Glomerular endothelial cell (primary cell): ENCODE measurements around the gene KRTAP3-1. TPM values are rescaled to one million over a fixed set of nuclear protein-coding genes. Genes with fewer than 3 reads are reported as not detected.
"Not testable (repeated sequence)": the region's sequence is repeated elsewhere in the genome, so short reads cannot be mapped to it uniquely, and the experiment has no call there.

Experiments
- DNase-seq: peaks from one replicate; pipeline ENCODE4 v3.0.0-alpha.2; 2011; ENCODE audit warnings: low read depth, low spot score; ENCODE audit errors: extremely low read depth
- total RNA-seq: library from RNA; depleted of rRNA; stranded (reverse); fragments of >200 nt; gene quantifications from 2 replicates; pipeline ENCODE4 v1.2.3, GENCODE V29; 2015

KRTAP3-1 gene
- total RNA-seq, result not detected in 2 replicates

DNA sequence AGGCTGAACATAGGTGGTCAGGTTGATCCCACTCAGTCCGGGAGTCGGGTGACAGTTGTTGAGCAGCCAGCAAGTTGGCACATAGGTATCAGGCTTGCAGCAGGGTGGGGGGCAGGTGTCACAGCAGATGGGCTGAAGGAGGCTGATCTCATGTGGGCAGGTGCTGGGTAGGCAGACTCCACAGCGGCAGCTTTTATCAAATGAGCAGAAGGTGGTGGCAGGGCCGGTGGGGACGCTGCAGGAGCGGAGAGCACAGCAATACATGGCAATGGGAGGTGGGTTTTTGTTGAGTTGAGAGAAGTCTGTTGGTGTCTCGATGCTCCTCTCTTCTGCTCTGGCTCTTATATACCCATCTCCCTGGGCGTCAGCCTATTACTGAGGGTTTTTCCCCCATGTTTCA, at the start of gene KRTAP3-1:
KRTAP3-1 (minus strand) TSS at position 318 of the 400 bp plus-strand sequence; CDS start at position 264, 54 bp downstream.
- no peak for DNase-seq

DNA sequence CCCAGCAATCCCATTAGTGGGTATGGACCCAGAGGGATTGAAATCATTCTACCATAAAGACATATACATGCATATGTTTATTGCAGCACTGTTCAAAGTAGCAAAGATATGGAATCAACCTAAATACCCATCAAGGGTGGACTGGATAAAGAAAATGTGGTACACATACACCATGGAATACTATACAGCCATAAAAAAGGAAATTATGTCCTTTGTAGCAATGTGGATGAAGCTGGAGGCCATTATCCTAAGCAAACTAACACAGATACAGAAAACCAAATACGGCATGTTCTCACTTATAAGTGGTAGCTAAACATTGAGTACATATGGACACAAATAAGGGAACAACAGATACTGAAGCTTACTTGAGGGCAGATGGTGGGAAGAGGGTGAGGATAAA, 48.6 kb upstream of the KRTAP3-1 start:
- DNase-seq, result no peak

DNA sequence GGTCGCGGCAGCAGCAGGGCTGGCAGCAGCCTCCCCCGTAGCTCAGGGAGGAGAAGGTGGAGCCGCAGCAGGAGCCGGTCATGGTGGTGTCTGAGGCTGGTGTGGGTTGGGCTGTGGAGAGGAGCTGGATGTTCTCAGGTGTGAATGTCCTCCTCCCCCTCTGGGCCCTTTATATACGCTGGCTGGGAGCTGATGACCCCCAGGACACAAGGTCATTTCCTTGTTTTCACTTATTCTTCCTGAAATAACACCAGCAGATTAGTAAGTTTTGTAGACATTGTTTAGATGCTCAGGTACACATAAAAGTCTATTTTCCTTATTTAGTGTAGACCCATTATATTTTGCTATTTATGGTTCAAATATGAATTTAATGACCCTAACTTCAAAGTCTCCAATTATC, 46.2 kb upstream of the KRTAP3-1 start, which contains the start of gene KRTAP2-2:
KRTAP2-2 (minus strand) TSS at position 101 of the 400 bp plus-strand sequence; CDS start at position 82, 19 bp downstream.
- not testable (repeated sequence) for DNase-seq

DNA sequence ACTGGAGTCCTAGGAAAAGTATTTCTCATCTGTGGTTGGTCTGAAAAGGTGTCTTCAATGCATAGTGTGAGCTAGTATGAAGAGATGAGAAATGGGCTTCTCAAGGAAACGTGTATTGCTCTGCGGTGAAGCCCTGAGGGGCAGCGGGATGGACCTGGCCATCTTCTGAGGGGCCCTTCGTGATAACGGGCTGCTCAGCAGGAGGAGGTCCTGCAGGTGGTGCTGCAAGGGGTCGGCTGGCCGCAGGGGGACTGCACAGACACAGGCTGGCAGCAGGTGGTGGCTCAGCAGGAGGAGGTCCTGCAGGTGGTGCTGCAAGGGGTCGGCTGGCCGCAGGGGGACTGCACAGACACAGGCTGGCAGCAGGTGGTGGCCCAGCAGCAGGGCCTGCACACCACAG, 45.6 kb upstream of the KRTAP3-1 start:
- not testable (repeated sequence) for DNase-seq

DNA sequence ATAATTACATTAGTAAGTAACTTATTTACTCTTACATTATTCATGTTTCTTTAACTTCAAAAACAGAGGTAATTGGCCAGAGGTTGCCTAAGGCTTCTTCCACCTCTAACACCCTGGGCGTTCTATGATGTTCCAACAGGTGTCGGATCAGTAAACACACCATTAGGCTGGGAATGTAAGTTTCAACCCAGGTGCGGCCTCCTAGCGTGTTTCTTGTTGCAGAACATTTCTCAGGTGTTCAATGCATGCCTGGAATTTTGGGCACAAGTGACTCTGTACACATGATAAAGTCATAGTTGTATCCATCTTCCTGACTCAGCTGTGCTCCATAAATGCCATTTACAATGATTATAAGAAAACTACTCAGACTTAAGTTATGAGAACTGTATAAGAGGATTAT, 45.1 kb upstream of the KRTAP3-1 start:
- DNase-seq, result no peak

DNA sequence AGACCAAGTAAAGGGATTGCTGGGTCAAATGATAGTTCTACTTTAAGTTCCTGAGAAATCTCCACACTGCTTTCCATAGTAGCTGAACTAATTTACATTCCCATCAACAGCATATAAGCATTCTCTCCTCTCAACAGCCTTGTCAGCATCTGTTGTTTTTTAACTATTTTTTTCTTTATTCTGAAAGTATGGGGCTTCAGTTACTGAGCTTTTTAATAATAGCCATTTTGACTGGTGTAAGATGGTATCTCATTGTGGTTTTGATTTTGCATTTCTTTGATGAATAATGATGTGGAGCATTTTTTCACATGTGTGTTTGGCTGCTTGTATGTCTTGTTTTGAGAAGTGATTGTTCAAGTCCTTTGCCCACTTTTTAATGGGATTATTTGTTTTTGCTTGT, 43.6 kb upstream of the KRTAP3-1 start:
- DNase-seq, result no peak

DNA sequence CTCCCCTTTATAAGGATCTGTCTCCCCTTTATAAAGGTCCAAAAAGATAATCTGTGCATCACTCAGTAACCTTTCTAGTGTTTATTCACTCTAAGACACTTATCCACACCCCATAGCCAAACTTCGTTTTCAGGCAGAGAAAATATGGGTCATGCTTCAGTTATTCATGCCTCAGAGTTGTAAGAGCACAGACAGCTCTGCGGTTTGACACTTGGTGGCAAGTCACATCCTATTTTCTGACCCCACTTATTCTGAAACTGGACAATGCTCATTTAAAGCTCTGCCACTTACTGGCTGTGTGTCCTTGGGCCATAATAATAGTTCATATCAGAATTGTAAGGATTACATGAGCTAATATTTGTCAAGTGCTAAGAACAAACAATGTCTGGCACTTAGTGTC, 40.2 kb upstream of the KRTAP3-1 start:
- DNase-seq, result no peak

DNA sequence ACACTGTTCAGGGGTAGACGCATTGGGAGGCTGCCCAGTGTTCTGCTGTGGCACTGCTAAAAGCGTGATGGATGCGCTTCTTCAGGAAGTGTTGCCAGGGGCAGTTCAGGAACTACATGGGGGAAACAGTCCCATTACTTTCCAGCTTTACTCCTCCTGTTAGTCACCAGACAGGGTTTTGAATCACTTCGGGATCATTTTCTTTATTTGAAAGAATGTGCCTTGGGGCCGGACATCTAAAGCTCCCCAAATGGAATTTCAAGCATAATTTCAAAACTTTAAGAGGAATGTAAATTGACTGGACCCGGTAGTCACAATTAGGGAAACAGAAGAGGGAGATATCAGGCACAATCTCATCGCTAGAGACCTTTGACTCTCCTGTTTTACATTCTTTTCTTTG, 39.5 kb upstream of the KRTAP3-1 start:
- DNase-seq, result no peak

DNA sequence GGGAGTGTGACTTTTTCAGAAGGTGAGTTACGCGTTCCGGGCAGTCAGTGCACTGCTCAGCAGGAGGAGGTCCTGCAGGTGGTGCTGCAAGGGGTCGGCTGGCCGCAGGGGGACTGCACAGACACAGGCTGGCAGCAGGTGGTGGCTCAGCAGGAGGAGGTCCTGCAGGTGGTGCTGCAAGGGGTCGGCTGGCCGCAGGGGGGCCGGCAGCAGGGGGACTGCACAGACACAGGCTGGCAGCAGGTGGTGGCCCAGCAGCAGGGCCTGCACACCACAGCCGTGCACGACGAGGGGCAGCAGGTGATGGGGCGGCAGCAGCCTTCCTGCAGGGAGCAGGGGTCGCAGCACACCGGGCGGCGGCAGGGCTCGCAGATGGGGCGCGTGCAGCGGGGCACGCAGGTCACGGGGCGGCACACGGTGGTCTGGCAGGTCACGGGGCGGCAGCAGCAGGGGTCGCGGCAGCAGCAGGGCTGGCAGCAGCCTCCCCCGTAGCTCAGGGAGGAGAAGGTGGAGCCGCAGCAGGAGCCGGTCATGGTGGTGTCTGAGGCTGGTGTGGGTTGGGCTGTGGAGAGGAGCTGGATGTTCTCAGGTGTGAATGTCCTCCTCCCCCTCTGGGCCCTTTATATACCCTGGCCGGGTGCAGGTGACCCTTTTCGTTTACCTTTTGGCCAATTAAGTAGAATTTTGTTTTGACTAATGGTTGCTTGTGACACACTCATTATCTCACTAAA, 38.0 kb upstream of the KRTAP3-1 start, which contains the start of gene KRTAP2-1:
KRTAP2-1 (minus strand) TSS at position 582 of the 731 bp plus-strand sequence; CDS start at position 533, 49 bp downstream.
- DNase-seq, result not testable (repeated sequence)

DNA sequence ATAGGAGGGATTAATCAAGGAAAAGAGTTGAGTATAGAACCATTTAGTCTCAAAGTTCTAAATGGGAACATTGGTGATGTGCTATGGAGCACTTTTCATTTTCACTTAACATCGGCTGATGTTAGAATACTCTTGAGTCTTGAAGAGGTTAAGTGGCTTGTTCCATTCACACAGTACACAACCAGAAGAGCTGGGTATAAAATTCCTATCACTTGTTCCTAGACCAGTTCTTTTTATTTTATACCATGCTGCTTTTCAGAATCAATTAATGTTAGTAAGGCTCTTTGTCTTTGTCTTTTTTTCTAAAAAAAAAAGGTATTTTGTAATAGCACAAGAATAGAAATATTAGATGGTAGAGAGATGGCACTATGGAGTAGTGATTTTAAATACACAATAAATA, 34.0 kb upstream of the KRTAP3-1 start:
- DNase-seq, result no peak

DNA sequence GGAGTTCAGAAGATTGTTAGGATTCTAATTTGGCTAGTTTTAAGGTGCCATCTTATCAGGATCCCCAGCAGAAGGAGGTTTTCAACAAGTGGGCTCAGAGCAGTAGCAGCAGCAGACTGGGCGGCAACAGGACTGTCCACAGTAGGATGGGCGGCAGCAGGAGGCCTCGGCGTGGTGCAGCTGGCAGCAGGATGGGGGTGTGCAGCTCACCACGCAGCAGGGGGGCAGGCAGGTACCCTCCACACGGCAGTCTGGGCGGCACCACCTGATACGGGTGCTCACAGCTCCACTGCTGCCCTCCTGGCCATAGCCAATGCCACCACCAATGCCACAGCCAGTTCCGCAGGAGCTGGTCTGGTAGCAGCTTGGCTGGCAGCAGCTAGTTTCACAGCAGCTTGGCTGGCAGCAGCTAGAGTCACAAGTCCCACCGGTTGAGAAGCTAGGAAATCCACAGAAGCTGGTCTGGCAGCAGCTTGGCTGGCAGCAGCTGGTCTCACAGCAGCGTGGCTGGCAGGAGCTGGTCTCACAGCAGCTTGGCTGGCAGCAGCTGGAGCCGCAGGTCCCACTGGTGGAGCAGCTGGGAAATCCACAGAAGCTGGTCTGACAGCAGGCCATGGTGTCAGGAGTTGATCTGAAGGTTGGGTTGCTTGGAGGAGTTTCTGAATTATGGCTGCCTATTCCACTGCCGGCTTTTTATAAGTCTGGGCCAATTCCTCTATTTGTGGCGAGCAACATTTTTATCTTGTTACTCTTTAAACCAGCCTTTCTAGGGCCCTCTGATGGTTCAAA, 32.0 kb upstream of the KRTAP3-1 start, which contains the start of gene KRTAP1-1:
KRTAP1-1 (minus strand) TSS at position 668 of the 789 bp plus-strand sequence; CDS start at position 615, 53 bp downstream.
- DNase-seq, result not testable (repeated sequence)

DNA sequence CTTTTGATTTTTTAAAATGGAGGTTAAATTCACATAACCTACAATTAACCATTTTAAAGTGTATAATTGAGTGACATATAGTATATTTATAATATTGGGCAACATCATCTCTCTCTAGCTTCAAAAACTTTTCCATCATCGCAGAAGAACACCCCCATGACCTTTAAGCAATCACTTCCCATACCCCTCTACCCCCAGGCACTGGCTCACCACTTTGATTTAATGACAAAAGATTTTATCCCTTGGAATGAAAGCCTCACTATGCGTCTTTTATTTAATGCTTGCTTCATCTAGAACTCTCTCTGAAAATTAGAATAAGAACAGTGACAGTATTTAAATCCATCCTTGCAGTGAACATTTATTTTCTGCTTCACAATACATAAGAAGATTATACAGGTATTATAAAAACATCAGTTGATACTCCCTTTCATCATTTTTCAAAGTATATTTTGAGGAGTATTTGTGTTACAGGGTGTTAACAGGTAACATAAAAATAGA, 29.0 kb upstream of the KRTAP3-1 start:
- no peak for DNase-seq

DNA sequence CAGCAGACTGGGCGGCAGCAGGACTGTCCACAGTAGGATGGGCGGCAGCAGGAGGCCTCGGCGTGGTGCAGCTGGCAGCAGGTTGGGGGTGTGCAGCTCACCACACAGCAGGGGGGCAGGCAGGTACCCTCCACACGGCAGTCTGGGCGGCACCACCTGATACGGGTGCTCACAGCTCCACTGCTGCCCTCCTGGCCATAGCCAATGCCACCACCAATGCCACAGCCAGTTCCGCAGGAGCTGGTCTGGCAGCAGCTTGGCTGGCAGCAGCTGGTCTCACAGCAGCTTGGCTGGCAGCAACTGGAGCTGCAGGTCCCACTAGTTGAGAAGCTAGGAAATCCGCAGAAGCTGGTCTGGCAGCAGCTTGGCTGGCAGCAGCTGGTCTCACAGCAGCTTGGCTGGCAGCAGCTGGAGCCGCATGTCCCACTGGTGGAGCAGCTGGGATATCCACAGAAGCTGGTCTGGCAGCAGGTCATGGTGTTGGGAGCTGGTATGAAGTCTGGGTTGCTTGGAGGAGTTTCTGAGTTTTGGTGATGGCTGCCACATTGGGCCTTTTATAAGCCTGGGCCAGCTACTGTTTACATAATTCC, 25.5 kb upstream of the KRTAP3-1 start, which contains the start of gene KRTAP1-3:
KRTAP1-3 (minus strand) TSS at position 529 of the 590 bp plus-strand sequence; CDS start at position 476, 53 bp downstream.
- not testable (repeated sequence) for DNase-seq

DNA sequence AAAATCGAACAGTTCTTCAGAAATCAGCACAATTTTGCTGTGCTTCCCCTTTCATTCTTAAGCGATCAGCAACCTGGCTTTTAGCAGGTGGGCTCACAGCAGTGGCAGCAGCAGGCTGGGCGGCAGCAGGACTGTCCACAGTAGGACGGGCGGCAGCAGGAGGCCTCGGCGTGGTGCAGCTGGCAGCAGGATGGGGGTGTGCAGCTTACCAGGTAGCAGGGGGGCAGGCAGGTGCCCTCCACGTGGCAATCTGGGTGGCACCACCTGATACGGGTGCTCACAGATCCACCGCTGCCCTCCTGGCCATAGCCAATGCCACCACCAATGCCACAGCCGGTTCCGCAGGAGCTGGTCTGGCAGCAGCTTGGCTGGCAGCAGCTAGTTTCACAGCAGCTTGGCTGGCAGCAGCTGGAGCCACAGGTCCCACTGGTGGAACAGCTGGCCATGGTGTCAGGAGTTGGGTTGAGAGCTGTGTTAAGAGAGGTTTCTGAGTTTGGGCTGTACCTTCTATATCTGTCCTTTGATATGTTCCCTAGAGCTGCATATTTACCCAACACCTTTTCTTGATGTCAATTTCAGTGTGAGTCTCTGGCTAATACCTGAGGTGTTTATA, 20.8 kb upstream of the KRTAP3-1 start, which contains the start of gene KRTAP1-4:
KRTAP1-4 (minus strand) TSS at position 563 of the 613 bp plus-strand sequence; CDS start at position 446, 117 bp downstream.
- no peak for DNase-seq

DNA sequence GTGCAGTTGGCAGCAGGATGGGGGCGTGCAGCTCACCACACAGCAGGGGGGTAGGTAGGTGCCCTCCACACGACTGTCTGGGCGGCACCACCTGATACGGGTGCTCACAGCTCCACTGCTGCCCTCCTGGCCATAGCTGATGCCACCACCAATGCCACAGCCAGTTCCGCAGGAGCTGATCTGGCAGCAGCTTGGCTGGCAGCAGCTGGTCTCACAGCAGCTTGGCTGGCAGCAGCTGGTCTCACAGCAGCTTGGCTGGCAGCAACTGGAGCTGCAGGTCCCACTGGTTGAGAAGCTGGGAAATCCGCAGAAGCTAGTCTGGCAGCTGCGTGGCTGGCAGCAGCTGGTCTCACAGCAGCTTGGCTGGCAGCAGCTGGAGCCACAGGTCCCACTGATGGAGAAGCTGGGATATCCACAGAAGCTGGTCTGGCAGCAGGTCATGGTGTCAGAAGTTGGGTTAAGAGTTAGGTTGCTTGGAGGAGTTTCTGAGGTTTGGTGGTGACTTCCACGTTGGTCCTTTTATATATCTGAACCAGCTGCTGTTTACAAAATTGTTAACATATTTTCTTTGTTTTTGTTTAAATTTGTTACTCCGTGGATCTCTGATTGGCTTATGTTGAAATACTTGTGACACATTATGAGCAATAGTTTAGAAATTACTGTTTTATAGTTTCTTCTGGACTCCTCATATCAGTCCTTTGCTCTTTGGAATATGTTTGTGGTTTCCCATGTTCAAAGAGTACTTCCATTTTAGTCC, 18.0 kb upstream of the KRTAP3-1 start, which contains the start of gene KRTAP1-5:
KRTAP1-5 (minus strand) TSS at position 494 of the 757 bp plus-strand sequence; CDS start at position 441, 53 bp downstream.
- no peak for DNase-seq

DNA sequence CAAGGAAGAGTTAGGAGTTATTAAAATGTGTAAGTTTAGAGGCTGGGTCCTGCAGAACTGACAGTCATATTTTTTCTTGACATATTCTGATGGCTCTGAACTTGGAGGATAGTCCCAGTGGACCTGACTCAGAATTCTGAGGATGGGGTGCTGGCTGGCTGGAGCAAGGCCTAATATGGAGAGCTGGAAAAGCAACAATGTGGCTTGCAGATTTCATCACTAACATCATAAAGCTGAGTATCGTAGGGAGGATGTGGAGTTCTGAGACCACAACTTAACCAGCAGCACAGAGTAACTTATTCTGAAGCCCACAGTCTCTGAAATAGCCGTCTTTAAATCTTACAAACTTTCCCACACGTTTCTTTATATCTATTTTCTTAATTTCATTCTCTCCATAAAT, 15.8 kb upstream of the KRTAP3-1 start:
- DNase-seq, result no peak

DNA sequence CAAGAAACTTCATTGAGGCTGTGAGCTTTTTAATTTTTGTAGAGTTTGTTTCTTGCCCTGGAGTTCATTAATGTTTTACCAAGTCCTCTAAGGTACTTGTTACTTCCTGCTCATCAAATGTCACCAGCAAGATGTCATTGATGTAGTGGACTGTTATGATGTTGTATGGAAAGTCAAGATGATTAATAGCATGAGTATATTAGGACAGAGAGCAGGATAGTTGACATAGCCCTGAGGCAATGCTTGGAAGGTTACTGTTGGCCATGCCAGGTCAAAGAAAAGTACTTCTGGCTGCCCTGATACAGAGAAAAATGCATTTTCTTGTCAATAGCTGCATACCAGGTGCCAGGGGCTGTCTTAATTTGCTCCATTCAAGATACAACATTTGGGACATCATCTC, 11.4 kb upstream of the KRTAP3-1 start:
- DNase-seq, result no peak

DNA sequence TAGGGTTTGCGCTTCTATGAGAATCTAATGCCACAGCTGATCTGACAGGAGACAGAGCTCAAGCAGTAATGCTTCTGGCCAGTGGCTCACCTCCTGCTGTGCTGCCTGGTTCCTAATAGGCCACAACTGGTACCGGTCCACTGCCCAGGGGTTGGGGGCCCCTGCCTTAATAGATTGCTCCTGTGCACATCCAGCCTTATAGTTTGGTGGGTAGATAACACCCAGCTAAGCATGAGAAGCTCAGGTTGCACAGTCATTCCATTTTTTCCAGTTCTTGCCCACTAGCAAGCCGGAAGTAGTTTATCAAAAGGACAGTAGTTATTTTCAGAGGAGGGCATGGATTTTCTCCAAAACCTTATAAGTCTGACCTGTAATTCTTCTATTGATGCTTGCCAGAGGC, 10.5 kb upstream of the KRTAP3-1 start:
- no peak for DNase-seq

DNA sequence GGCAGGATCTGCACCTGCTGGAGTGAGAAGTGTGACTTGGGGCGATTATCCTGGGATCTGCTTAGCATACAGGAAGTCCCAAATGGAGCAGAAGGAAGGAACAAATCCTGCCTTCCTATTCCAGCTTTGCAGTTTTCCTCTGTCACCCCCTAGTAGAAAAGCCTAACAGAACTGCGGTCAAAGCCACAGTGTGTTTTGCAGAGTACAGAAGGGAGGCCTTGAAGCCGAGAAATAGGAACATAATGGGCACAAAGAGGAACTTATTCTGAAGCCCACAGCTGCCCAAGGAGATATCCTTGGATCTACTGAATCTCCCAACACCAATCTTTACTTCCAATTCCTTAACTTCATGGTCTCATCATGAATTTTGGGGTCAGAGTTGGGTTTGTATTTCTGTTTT, 9.6 kb upstream of the KRTAP3-1 start:
- no peak for DNase-seq
